HCT116 (cell line): ENCODE data around the gene SNAPC1.

Source experiments
- POLR2AphosphoS5 ChIP-seq: IDR thresholded peaks from 2 replicates; pipeline ENCODE4 v1.6.1; 2011; ENCODE audit warnings: mild to moderate bottlenecking, low read depth, low read length, moderate library complexity
- ZNF274 ChIP-seq: fragments of 200-500 bp; sonication (Bioruptor generic); IDR thresholded peaks from 2 replicates; pipeline ENCODE4 v1.6.1; 2014; ENCODE audit warnings: mild to moderate bottlenecking, low read depth, low read length, inconsistent platforms
- TF ChIP-seq, protein P1 (sequence below), 3 experiments: fragments of 200-600 bp in 1 of 3; sonication (generic) in 1 of 3; IDR thresholded peaks in 2 of 3; conservative IDR thresholded peaks in 1 of 3; 2 replicates each; pipeline ENCODE4 v1.5.1; 2012 to 2017; ENCODE audit warnings: low read depth in 2 of 3, low read length in 2 of 3, antibody characterized with exemption in 1 of 3, borderline replicate concordance in 1 of 3, control low read depth in 1 of 3, mild to moderate bottlenecking in 1 of 3, mixed read lengths in 1 of 3, mixed run types in 1 of 3, moderate library complexity in 1 of 3; ENCODE audit not compliant: insufficient read depth in 1 of 3

DNA sequence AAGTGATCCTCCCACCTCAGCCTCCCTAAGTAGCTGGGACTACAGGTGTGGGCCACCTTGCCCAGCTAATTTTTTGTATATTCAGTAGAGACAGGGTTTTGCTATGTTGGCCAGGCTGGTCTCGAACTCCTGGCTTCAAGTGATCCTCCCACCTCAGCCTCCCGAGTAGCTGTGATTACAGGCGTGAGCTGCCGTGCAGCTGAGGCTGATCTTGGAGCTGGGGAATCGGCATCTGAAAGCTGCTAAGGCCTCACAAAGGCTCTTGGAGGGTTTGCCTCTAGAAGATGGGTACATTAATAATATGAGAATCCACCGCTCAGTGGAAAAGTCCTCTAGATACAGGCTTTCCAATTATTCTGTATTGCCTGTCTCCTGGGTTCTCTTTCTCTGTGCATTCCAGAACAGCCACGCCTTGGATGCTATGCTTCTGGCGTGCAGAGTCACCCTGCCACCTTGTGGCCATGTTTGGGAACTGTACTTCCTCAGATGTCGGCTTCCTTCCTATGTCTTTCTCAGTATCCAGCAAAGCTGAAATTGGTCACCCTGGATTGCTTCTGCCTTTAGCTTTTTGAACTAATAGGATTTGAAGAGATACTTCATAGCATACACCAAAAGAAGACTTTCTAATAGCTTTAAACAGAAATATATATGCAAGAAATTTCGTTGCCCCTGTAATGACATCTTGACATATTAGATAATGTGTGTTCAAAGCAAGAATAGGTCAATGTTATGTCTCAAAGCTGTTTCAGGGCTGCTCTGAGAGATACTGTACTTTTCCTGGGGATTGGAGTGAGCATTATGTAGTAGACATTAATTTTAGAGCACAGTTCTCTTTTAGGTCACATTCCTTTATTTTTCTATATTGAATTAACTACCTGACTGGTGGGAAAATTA lies 75.4 kb downstream of the SNAPC1 start:
- TF ChIP-seq ZNF274 (no peak), POLR2AphosphoS5 (no peak)
- TF ChIP-seq, protein P1, sequence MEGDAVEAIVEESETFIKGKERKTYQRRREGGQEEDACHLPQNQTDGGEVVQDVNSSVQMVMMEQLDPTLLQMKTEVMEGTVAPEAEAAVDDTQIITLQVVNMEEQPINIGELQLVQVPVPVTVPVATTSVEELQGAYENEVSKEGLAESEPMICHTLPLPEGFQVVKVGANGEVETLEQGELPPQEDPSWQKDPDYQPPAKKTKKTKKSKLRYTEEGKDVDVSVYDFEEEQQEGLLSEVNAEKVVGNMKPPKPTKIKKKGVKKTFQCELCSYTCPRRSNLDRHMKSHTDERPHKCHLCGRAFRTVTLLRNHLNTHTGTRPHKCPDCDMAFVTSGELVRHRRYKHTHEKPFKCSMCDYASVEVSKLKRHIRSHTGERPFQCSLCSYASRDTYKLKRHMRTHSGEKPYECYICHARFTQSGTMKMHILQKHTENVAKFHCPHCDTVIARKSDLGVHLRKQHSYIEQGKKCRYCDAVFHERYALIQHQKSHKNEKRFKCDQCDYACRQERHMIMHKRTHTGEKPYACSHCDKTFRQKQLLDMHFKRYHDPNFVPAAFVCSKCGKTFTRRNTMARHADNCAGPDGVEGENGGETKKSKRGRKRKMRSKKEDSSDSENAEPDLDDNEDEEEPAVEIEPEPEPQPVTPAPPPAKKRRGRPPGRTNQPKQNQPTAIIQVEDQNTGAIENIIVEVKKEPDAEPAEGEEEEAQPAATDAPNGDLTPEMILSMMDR (IDR thresholded peaks at IDR 0.05 in 2 of 3, conservative IDR thresholded peaks at IDR 0.05 in 1 of 3; ENCODE audit: borderline replicate concordance in 1 of 3, insufficient read depth in 1 of 3, low read depth in 2 of 3, low read length in 2 of 3), result peak; percentile 78 to 96 (median 84); a peak in 5 of 6 replicates
